HepG2 (cell line): ENCODE results near the gene GK. TPM values are rescaled to one million over a fixed set of nuclear protein-coding genes. Genes with fewer than 3 reads are reported as not detected.

Experiments used
- ATAC-seq: fragments of 200-7000 bp; cut with Tn5 transposase; 3 replicates; pipeline ENCODE4 v1.9.1; 2020; ENCODE audit warnings: mild to moderate bottlenecking, moderate library complexity
- BruUV-seq: library from RNA; stranded (reverse); fragments of 400-500 nt; replicated peaks from 2 replicates; lab custom pipeline; 2021; lab: Mats Ljungman, UMichigan
- CTCF ChIA-PET: fragments of 300-600 bp; formaldehyde crosslinking; extraction: SDS; loops from one replicate; lab custom pipeline; 2021; ENCODE audit warnings: low total read pairs, inconsistent platforms, low intra/inter-chr PET ratio; lab: Yijun Ruan, JAX
- POLR2A ChIA-PET: fragments of 350-600 bp; sonication (Branson Sonifier 250); formaldehyde crosslinking; loops from one replicate; lab custom pipeline; 2020; ENCODE audit warnings: antibody characterized with exemption, inconsistent platforms; lab: Yijun Ruan, JAX
- DNase-seq: peaks from one replicate; pipeline ENCODE4 v3.0.0-alpha.2; 2015; ENCODE audit warnings: low spot score
- FAIRE-seq: peaks from 3 replicates; lab custom pipeline; 2011; peaks lifted over from hg19 to GRCh38; lab: Jason Lieb, UNC
- H2AFZ ChIP-seq: one replicate; pipeline ENCODE4 v1.6.1; 2011; ENCODE audit warnings: low read length, inconsistent platforms
- H3K27ac ChIP-seq: fragments of 300-600 bp; 3 replicates; pipeline ENCODE4 v1.8.0; 2011; ENCODE audit warnings: mixed run types, mild to moderate bottlenecking, mixed read lengths, low read length, inconsistent platforms; ENCODE audit not compliant: insufficient read depth; ENCODE audit errors: extremely low read length
- H3K27me3 ChIP-seq, 2 experiments: fragments of 200-600 bp in 1 of 2; 2 replicates in 1 of 2; 3 replicates in 1 of 2; pipeline versions ENCODE4 v1.6.0 to v1.8.0; 2011; ENCODE audit warnings: low read length in 2 of 2, mild to moderate bottlenecking in 2 of 2, moderate library complexity in 2 of 2, inconsistent platforms in 1 of 2; ENCODE audit not compliant: insufficient read depth in 2 of 2, control insufficient read depth in 1 of 2
- H3K36me3 ChIP-seq, 2 experiments: fragments of 200-600 bp in 1 of 2; replicated peaks in 1 of 2; 2 replicates in 1 of 2; 3 replicates in 1 of 2; pipeline versions ENCODE4 v1.5.1 to v1.8.0; 2011; ENCODE audit warnings: low read length in 2 of 2, inconsistent platforms in 1 of 2; ENCODE audit not compliant: insufficient read depth in 2 of 2, control insufficient read depth in 1 of 2
- H3K4me1 ChIP-seq: 2 replicates; pipeline ENCODE4 v1.5.1; 2012; ENCODE audit warnings: low read length, inconsistent platforms; ENCODE audit not compliant: insufficient read depth
- H3K4me2 ChIP-seq: 2 replicates; pipeline ENCODE4 v1.6.0; 2011; ENCODE audit warnings: low read depth, low read length, inconsistent platforms
- H3K4me3 ChIP-seq, 3 experiments: fragments of 200-600 bp in 1 of 3; sonication (generic), shearing (Covaris generic) in 1 of 3; replicated peaks in 1 of 3; 2 replicates each; pipeline ENCODE4 v1.5.1; 2011 to 2016; ENCODE audit warnings: low read length in 3 of 3, inconsistent platforms in 2 of 3, low read depth in 2 of 3, mild to moderate bottlenecking in 2 of 3, control low read depth in 1 of 3, mixed read lengths in 1 of 3; ENCODE audit not compliant: insufficient read depth in 1 of 3
- H3K79me2 ChIP-seq: one replicate; pipeline ENCODE4 v1.6.1; 2011; ENCODE audit warnings: low read length, inconsistent platforms; ENCODE audit not compliant: insufficient read depth
- H3K9ac ChIP-seq: 2 replicates; pipeline ENCODE4 v1.6.0; 2011; ENCODE audit warnings: mild to moderate bottlenecking, low read depth, low read length, inconsistent platforms; ENCODE audit not compliant: insufficient read depth
- H3K9me3 ChIP-seq: 2 replicates; pipeline ENCODE4 v1.5.1; 2012; ENCODE audit warnings: mild to moderate bottlenecking, low read length
- H4K20me1 ChIP-seq: 2 replicates; pipeline ENCODE4 v1.6.0; 2011; ENCODE audit warnings: inconsistent platforms, mild to moderate bottlenecking, low read length, moderate library complexity; ENCODE audit not compliant: insufficient read depth
- CBX2 ChIP-seq, 2 experiments: fragments of 200-600 bp in 1 of 2; sonication (generic); formaldehyde crosslinking in 1 of 2; IDR thresholded peaks; 2 replicates each; pipeline versions ENCODE4 v1.7.0 to v1.8.1; 2018 to 2022; ENCODE audit warnings: low read depth in 2 of 2, low read length in 1 of 2, mild to moderate bottlenecking in 1 of 2, missing genetic modification reagents in 1 of 2
- CREBL2 ChIP-seq: sonication (generic); formaldehyde crosslinking; IDR thresholded peaks from 2 replicates; pipeline ENCODE4 v1.8.1; 2023; ENCODE audit warnings: missing genetic modification reagents, mild to moderate bottlenecking, borderline replicate concordance
- ELF1 ChIP-seq: sonication (generic); formaldehyde crosslinking; IDR thresholded peaks from 2 replicates; pipeline ENCODE4 v1.4.0; 2020; ENCODE audit warnings: missing genetic modification reagents
- FOXK1 ChIP-seq: sonication (generic); formaldehyde crosslinking; IDR thresholded peaks from 2 replicates; pipeline ENCODE4 v1.4.0; 2020; ENCODE audit warnings: low read depth, missing genetic modification reagents, borderline replicate concordance
- GLI4 ChIP-seq: sonication (generic); formaldehyde crosslinking; IDR thresholded peaks from 2 replicates; pipeline ENCODE4 v1.5.1; 2020; ENCODE audit warnings: missing genetic modification reagents, mild to moderate bottlenecking, moderate library complexity, borderline replicate concordance
- GTF2F1 ChIP-seq: fragments of 150-350 bp; IDR thresholded peaks from 2 replicates; pipeline ENCODE4 v1.6.1; 2014; ENCODE audit warnings: low read length
- HDAC2 ChIP-seq: sonication (generic); formaldehyde crosslinking; IDR thresholded peaks from 2 replicates; pipeline ENCODE4 v1.4.0; 2020; ENCODE audit warnings: missing genetic modification reagents
- HNF4G ChIP-seq, 2 experiments: sonication (generic) in 1 of 2; formaldehyde crosslinking in 1 of 2; IDR thresholded peaks; 2 replicates each; pipeline versions ENCODE4 v1.4.0 to v1.6.1; 2011 to 2020; ENCODE audit warnings: borderline replicate concordance in 2 of 2, low read depth in 2 of 2, mild to moderate bottlenecking in 2 of 2, low read length in 1 of 2, missing genetic modification reagents in 1 of 2, moderate library complexity in 1 of 2
- MED13 ChIP-seq: sonication (generic); formaldehyde crosslinking; IDR thresholded peaks from 2 replicates; pipeline ENCODE4 v1.5.0; 2020; ENCODE audit warnings: missing genetic modification reagents
- POLR2AphosphoS2 ChIP-seq: IDR thresholded peaks from 2 replicates; pipeline ENCODE4 v1.6.1; 2011; ENCODE audit warnings: low read depth, low read length, improper control_type of control experiment
- RBFOX2 ChIP-seq: fragments of 200-400 bp; formaldehyde crosslinking; IDR thresholded peaks from 2 replicates; pipeline ENCODE4 v1.6.1; 2017; ENCODE audit warnings: low read depth, mild to moderate bottlenecking, low read length
- REPIN1 ChIP-seq: sonication (generic); formaldehyde crosslinking; IDR thresholded peaks from 2 replicates; pipeline ENCODE4 v1.8.0; 2022; ENCODE audit warnings: missing genetic modification reagents, low read depth, mild to moderate bottlenecking, borderline replicate concordance
- RFX3 ChIP-seq: IDR thresholded peaks from 2 replicates; pipeline ENCODE4 v1.6.1; 2016; ENCODE audit warnings: missing biosample characterization, missing genetic modification reagents
- SP1 ChIP-seq, 2 experiments: fragments of 450-650 bp in 1 of 2; sonication (generic) in 1 of 2; formaldehyde crosslinking in 1 of 2; IDR thresholded peaks; 2 replicates each; pipeline versions ENCODE4 v1.4.0 to v1.6.1; 2016 to 2020; ENCODE audit warnings: missing genetic modification reagents in 1 of 2
- SP5 ChIP-seq: IDR thresholded peaks from 2 replicates; pipeline ENCODE4 v1.6.1; 2016; ENCODE audit warnings: low read depth, borderline replicate concordance
- YEATS2 ChIP-seq: sonication (generic); formaldehyde crosslinking; IDR thresholded peaks from 2 replicates; pipeline ENCODE4 v1.4.0; 2020; ENCODE audit warnings: missing genetic modification reagents, borderline replicate concordance
- ZBTB8A ChIP-seq: sonication (generic); formaldehyde crosslinking; IDR thresholded peaks from 2 replicates; pipeline ENCODE4 v1.4.0; 2020; ENCODE audit warnings: mild to moderate bottlenecking, low read depth, missing genetic modification reagents, borderline replicate concordance
- ZNF260 ChIP-seq: sonication (generic); formaldehyde crosslinking; IDR thresholded peaks from 2 replicates; pipeline ENCODE4 v1.4.0; 2020; ENCODE audit warnings: missing genetic modification reagents, low read depth, mild to moderate bottlenecking, borderline replicate concordance
- ZNF597 ChIP-seq: sonication (generic); formaldehyde crosslinking; IDR thresholded peaks from 2 replicates; pipeline ENCODE4 v1.5.0; 2020; ENCODE audit warnings: missing genetic modification reagents
- ZNF746 ChIP-seq: sonication (generic); formaldehyde crosslinking; IDR thresholded peaks from 2 replicates; pipeline ENCODE4 v1.8.0; 2022; ENCODE audit warnings: mild to moderate bottlenecking, missing genetic modification reagents
- WGBS: methylation state at CpG from one replicate; pipeline ENCODE4 v1.1.6; 2017; ENCODE audit warnings: low lambda C conversion rate; 5-methylcytosine and 5-hydroxymethylcytosine counted together
- in situ Hi-C: cut with HindIII; loops from 2 replicates; pipeline ENCODE4 v1.10.0; 2017; ENCODE audit warnings: low pct_unique_long_range_greater_than_20kb; ENCODE audit not compliant: extremely low pct_ligation_motif_present
- intact Hi-C: fragments of 100-400 bp; cut with micrococcal nuclease; formaldehyde crosslinking; loops from one replicate; pipeline ENCODE4 v1.10.0; 2022; ENCODE audit not compliant: unreplicated experiment
- polyA plus RNA-seq, 8 experiments: library from polyadenylated mRNA; depleted of rRNA in 3 of 8; stranded (reverse) in 7 of 8; unstranded in 1 of 8; fragments of >200 nt; fragmentation: Illumina TruSeq in 4 of 8; extraction: Trizol in 4 of 8; gene quantifications; 2 replicates each; pipeline versions ENCODE4 v1.2.1 to v1.2.3, GENCODE V29; 2011 to 2016; ENCODE audit warnings: low read depth in 4 of 8, missing spikeins in 1 of 8, mixed read lengths in 1 of 8; ENCODE audit not compliant: insufficient read depth in 1 of 8
- total RNA-seq, 5 experiments: library from RNA; depleted of rRNA; stranded (reverse); fragments of >200 nt; fragmentation: Illumina TruSeq; extraction: Trizol; gene quantifications; 2 replicates each; pipeline ENCODE4 v1.2.3, GENCODE V29; 2016; ENCODE audit warnings: low read depth in 1 of 5
- TF ChIP-seq, protein P1 (sequence below): sonication (generic); formaldehyde crosslinking; IDR thresholded peaks from 2 replicates; pipeline ENCODE4 v1.8.1; 2023; ENCODE audit warnings: mild to moderate bottlenecking, moderate library complexity, missing genetic modification reagents

The GK gene
- total and polyA plus RNA-seq, 2 of the 13 experiments (the other 11 are each of a cell fraction or from before 2014, with no cell fraction given) = 64.2 to 265 TPM

GRCh38 chrX:30653415-30654131 is at the start of gene GK (continued):
- TF ChIP-seq, protein P1, sequence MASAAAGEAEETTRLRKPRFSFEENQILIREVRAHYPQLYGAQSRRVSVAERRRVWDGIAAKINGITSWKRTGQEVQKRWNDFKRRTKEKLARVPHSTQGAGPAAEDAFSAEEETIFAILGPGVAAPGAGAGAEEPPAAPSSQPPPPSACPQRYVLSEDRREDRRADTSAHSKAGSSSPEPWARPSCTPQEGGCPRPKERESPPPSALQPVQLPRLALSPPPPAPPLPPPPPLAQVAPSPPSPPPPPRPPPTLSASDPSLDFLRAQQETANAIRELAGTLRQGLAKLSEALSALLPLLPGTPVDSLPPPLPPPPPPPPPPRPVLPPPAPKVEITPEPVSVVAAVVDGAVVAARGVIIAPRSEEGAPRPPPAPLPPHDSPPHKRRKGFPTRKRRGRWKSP (CRISPR knock-in tag) = 0 out of 2 replicates have a peak, but pooled peaks have one; percentile 30
- TF ChIP-seq HDAC2 (CRISPR knock-in tag) = no peak
- TF ChIP-seq RBFOX2 = peak; percentile 89
- 0 out of 2 replicates have a peak, but pooled peaks have one; percentile 27 for TF ChIP-seq RFX3 (CRISPR knock-in tag)
- TF ChIP-seq REPIN1 (CRISPR knock-in tag) = no peak
- peak; percentile 5; the same call in 1 of the 2 replicates for TF ChIP-seq SP5 (CRISPR knock-in tag)
- TF ChIP-seq GLI4 (CRISPR knock-in tag) = no peak

DNA sequence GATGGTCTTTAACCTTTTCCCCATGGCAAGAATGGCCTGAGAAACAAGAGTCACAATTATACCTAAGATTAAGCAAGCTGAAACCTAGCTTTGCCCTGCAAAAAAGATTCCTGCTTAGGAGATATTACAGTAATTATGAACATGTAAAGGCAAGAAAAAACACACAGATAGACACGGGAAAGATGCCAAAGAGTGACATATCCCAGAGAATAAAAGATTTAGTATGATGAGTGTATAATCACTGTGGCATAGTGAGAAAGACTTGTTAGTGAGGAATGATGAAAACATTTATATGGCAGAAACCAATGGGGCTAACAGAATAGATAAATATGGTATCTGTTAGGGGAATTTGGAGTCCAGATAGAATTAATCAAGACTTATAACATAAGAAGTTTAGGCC is 46.1 kb upstream of the GK start:
- intact Hi-C loops = no loop called here
- H3K4me2 ChIP-seq = no peak overlapping the region
- BruUV-seq = no TSS peak
- no peak overlapping the region for H3K27ac ChIP-seq
- H3K79me2 ChIP-seq = no peaks in the 10 kb centered on the region
- H3K4me3 ChIP-seq = no peak overlapping the region
- no peaks in the 10 kb centered on the region for H3K36me3 ChIP-seq
- H3K9me3 ChIP-seq = no peaks in the 10 kb centered on the region
- ChIA-PET CTCF (no interaction called here), POLR2A (no interaction called here)
- H3K9ac ChIP-seq = no peak overlapping the region
- 27% methylated on average over 1 of the region's 1 CpG for whole genome bisulfite sequencing
- no peak for ATAC-seq
- FAIRE-seq = no peak
- no peaks in the 10 kb centered on the region for H3K27me3 ChIP-seq
- no peak for DNase-seq
- H2AFZ ChIP-seq = no peak overlapping the region
- peaks cover 9% of the 10 kb centered on the region; the same call in 1 of the 2 replicates for H3K4me1 ChIP-seq
- in situ Hi-C loops = no loop called here
- H4K20me1 ChIP-seq = no peaks in the 10 kb centered on the region
- TF ChIP-seq ZNF597 (CRISPR knock-in tag) = no peak
- no peak for TF ChIP-seq ZBTB8A (CRISPR knock-in tag)
- TF ChIP-seq YEATS2 = no peak
- no peak for TF ChIP-seq HNF4G (IDR thresholded peaks at IDR 0.05; ENCODE audit: borderline replicate concordance, low read depth, low read length)
- no peak for TF ChIP-seq HNF4G (CRISPR knock-in tag; IDR thresholded peaks at IDR 0.05; ENCODE audit: borderline replicate concordance, low read depth)
- TF ChIP-seq GTF2F1 = no peak
- no peak for TF ChIP-seq ZNF260 (CRISPR knock-in tag)
- no peak for TF ChIP-seq CBX2 (IDR thresholded peaks at IDR 0.05; ENCODE audit: low read depth, low read length)
- no peak for TF ChIP-seq CBX2 (CRISPR knock-in tag; IDR thresholded peaks at IDR 0.05; ENCODE audit: low read depth)
- TF ChIP-seq SP1 (IDR thresholded peaks at IDR 0.05) = no peak
- no peak for TF ChIP-seq SP1 (CRISPR knock-in tag; IDR thresholded peaks at IDR 0.05)
- no peak for TF ChIP-seq MED13 (CRISPR knock-in tag)
- no peak for TF ChIP-seq FOXK1 (CRISPR knock-in tag)
- no peak for TF ChIP-seq CREBL2 (CRISPR knock-in tag)
- no peak for TF ChIP-seq ELF1 (CRISPR knock-in tag)
- no peak for TF ChIP-seq ZNF746 (CRISPR knock-in tag)
- TF ChIP-seq POLR2AphosphoS2 = no peak
